HepG2 (cell line): Measurements from ENCODE around the gene SLC2A2.

ENCODE experiments used
- AHR ChIP-seq: IDR thresholded peaks from 2 replicates; pipeline ENCODE4 v1.6.1; 2018; ENCODE audit warnings: missing genetic modification reagents, missing compliant biosample characterization
- CHD2 ChIP-seq: IDR thresholded peaks from 2 replicates; pipeline ENCODE4 v1.6.1; 2011; ENCODE audit warnings: low read depth, low read length, improper control_type of control experiment
- GABPA ChIP-seq, 2 experiments: IDR thresholded peaks; 2 replicates each; pipeline ENCODE4 v1.6.1; 2011 to 2016; ENCODE audit warnings: low read depth in 2 of 2, low read length in 1 of 2, missing biosample characterization in 1 of 2, missing genetic modification characterization in 1 of 2
- HOXA3 ChIP-seq: sonication (generic); formaldehyde crosslinking; IDR thresholded peaks from 2 replicates; pipeline ENCODE4 v1.5.0; 2020; ENCODE audit warnings: missing genetic modification reagents
- NFE2L1 ChIP-seq: sonication (generic); formaldehyde crosslinking; IDR thresholded peaks from 2 replicates; pipeline ENCODE4 v1.4.0; 2020; ENCODE audit warnings: missing genetic modification reagents, mild to moderate bottlenecking, borderline replicate concordance
- YY1 ChIP-seq: IDR thresholded peaks from 2 replicates; pipeline ENCODE4 v1.6.1; 2011; ENCODE audit warnings: low read length, low read depth, moderate library complexity, mild to moderate bottlenecking; ENCODE audit not compliant: insufficient read depth, insufficient replicate concordance
- ZBTB21 ChIP-seq: sonication (generic); formaldehyde crosslinking; IDR thresholded peaks from 2 replicates; pipeline ENCODE4 v1.4.0; 2020; ENCODE audit warnings: missing genetic modification reagents
- ZNF501 ChIP-seq: sonication (generic); formaldehyde crosslinking; IDR thresholded peaks from 2 replicates; pipeline ENCODE4 v1.5.1; 2020; ENCODE audit warnings: mild to moderate bottlenecking, moderate library complexity, missing genetic modification reagents
- ZNF546 ChIP-seq: sonication (generic); formaldehyde crosslinking; conservative IDR thresholded peaks from 2 replicates; pipeline ENCODE4 v1.8.1; 2023; ENCODE audit warnings: mild to moderate bottlenecking, missing genetic modification reagents
- ZNF644 ChIP-seq: IDR thresholded peaks from 2 replicates; pipeline ENCODE4 v1.6.1; 2016; ENCODE audit warnings: low read depth
- TF ChIP-seq, protein P1 (sequence below), 2 experiments: IDR thresholded peaks; 2 replicates each; pipeline ENCODE4 v1.6.1; 2011 to 2012; ENCODE audit warnings: low read length in 2 of 2, borderline replicate concordance in 1 of 2, low read depth in 1 of 2, mild to moderate bottlenecking in 1 of 2, moderate library complexity in 1 of 2
- TF ChIP-seq, protein P2 (sequence below): sonication (generic); formaldehyde crosslinking; IDR thresholded peaks from 2 replicates; pipeline ENCODE4 v1.4.0; 2020; ENCODE audit warnings: missing genetic modification reagents
- TF ChIP-seq, protein P3 (sequence below): IDR thresholded peaks from 2 replicates; pipeline ENCODE4 v1.6.1; 2012; ENCODE audit warnings: low read depth, low read length, improper control_type of control experiment
- TF ChIP-seq, protein P4 (sequence below), 2 experiments: sonication (generic) in 1 of 2; formaldehyde crosslinking in 1 of 2; IDR thresholded peaks; 2 replicates each; pipeline versions ENCODE4 v1.4.0 to v1.6.1; 2018 to 2020; ENCODE audit warnings: missing genetic modification reagents in 2 of 2, borderline replicate concordance in 1 of 2, low read depth in 1 of 2, mild to moderate bottlenecking in 1 of 2, missing biosample characterization in 1 of 2

DNA sequence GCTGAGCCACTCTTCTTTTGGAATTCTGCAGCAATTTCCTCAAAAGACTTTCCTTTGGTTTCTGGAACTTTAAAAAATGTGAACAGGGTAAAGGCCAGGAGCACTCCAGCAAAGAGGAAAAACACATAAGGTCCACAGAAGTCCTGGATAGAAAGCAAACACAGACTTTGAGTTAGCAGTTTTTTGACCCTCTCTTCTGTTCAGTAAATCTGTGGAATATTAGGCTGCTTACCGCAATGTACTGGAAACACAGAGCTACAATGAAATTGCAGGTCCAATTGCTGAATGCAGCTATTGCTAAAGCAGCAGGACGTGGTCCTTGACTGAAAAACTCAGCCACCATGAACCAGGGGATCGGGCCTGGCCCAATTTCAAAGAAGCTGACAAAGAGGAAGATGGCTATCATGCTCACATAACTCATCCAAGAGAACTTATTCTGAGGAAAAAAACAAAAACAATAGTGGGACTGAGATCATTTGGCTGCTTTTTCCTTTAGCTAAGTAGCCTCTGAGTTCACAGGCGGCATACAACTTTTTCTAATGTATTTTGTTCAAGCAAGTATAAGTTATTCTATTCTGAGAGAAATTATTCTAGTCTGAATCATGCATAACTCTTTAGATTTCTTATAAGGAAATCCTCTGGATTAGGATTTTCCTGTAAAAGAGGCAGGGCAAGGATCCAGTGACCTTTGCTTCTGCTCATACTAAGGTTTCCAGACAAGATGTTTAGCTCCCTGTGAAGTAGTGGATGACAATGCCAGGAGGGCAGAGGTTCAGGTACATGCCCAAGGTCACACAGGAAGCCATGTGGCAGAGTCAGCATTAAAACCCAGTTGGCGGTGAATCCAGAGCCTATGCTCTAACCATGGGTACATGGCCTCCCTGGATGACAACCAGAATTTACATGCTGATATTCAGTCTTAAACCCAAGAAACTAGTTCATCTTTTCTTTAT, 28.3 kb downstream of the SLC2A2 start:
- TF ChIP-seq, protein P1, sequence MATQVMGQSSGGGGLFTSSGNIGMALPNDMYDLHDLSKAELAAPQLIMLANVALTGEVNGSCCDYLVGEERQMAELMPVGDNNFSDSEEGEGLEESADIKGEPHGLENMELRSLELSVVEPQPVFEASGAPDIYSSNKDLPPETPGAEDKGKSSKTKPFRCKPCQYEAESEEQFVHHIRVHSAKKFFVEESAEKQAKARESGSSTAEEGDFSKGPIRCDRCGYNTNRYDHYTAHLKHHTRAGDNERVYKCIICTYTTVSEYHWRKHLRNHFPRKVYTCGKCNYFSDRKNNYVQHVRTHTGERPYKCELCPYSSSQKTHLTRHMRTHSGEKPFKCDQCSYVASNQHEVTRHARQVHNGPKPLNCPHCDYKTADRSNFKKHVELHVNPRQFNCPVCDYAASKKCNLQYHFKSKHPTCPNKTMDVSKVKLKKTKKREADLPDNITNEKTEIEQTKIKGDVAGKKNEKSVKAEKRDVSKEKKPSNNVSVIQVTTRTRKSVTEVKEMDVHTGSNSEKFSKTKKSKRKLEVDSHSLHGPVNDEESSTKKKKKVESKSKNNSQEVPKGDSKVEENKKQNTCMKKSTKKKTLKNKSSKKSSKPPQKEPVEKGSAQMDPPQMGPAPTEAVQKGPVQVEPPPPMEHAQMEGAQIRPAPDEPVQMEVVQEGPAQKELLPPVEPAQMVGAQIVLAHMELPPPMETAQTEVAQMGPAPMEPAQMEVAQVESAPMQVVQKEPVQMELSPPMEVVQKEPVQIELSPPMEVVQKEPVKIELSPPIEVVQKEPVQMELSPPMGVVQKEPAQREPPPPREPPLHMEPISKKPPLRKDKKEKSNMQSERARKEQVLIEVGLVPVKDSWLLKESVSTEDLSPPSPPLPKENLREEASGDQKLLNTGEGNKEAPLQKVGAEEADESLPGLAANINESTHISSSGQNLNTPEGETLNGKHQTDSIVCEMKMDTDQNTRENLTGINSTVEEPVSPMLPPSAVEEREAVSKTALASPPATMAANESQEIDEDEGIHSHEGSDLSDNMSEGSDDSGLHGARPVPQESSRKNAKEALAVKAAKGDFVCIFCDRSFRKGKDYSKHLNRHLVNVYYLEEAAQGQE (IDR thresholded peaks at IDR 0.05; ENCODE audit: borderline replicate concordance in 1 of 2, low read depth in 1 of 2, low read length in 2 of 2) = peak in 1 of 2 experiments; percentile 67; a peak in 2 of 4 replicates
- TF ChIP-seq, protein P2, sequence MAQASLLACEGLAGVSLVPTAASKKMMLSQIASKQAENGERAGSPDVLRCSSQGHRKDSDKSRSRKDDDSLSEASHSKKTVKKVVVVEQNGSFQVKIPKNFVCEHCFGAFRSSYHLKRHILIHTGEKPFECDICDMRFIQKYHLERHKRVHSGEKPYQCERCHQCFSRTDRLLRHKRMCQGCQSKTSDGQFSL (CRISPR knock-in tag) = no peak
- TF ChIP-seq ZNF546 (CRISPR knock-in tag) (no peak), ZNF501 (0 out of 2 replicates have a peak, but pooled peaks have one; percentile 46), ZNF644 (CRISPR knock-in tag) (peak; percentile 63), YY1 (no peak), GABPA (IDR thresholded peaks at IDR 0.05; ENCODE audit: low read depth, low read length) (no peak), GABPA (CRISPR knock-in tag; IDR thresholded peaks at IDR 0.05; ENCODE audit: low read depth) (peak; percentile 24; the same call in 1 of the 2 replicates), CHD2 (no peak), HOXA3 (CRISPR knock-in tag) (peak; percentile 46; the same call in 1 of the 2 replicates), ZBTB21 (no peak), NFE2L1 (CRISPR knock-in tag) (no peak), AHR (CRISPR knock-in tag) (no peak)
- TF ChIP-seq, protein P3, sequence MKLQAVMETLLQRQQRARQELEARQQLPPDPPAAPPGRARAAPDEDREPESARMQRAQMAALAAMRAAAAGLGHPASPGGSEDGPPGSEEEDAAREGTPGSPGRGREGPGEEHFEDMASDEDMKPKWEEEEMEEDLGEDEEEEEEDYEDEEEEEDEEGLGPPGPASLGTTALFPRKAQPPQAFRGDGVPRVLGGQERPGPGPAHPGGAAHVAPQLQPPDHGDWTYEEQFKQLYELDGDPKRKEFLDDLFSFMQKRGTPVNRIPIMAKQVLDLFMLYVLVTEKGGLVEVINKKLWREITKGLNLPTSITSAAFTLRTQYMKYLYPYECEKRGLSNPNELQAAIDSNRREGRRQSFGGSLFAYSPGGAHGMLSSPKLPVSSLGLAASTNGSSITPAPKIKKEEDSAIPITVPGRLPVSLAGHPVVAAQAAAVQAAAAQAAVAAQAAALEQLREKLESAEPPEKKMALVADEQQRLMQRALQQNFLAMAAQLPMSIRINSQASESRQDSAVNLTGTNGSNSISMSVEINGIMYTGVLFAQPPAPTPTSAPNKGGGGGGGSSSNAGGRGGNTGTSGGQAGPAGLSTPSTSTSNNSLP = no peak
- TF ChIP-seq, protein P4, sequence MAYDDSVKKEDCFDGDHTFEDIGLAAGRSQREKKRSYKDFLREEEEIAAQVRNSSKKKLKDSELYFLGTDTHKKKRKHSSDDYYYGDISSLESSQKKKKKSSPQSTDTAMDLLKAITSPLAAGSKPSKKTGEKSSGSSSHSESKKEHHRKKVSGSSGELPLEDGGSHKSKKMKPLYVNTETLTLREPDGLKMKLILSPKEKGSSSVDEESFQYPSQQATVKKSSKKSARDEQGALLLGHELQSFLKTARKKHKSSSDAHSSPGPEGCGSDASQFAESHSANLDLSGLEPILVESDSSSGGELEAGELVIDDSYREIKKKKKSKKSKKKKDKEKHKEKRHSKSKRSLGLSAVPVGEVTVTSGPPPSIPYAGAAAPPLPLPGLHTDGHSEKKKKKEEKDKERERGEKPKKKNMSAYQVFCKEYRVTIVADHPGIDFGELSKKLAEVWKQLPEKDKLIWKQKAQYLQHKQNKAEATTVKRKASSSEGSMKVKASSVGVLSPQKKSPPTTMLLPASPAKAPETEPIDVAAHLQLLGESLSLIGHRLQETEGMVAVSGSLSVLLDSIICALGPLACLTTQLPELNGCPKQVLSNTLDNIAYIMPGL (CRISPR knock-in tag; IDR thresholded peaks at IDR 0.05; ENCODE audit: borderline replicate concordance in 1 of 2, low read depth in 1 of 2) = peak in 1 of 2 experiments; percentile 28; a peak in 1 of 4 replicates
